ENCODE results near the gene PLCL1. TPM values are rescaled to one million over a fixed set of nuclear protein-coding genes. Genes with fewer than 3 reads are reported as not detected.
A peak's percentile ranks its signal among the peaks of the same experiment; 100 is the strongest.
"Not testable (repeated sequence)": the region's sequence is repeated elsewhere in the genome, so short reads cannot be mapped to it uniquely, and the experiment has no call there.

PLCL1 gene
- total and polyA plus RNA-seq, 2 donors (not counting 3 experiments of a cell fraction or from before 2014, with no cell fraction given), result 0.79 to 3.4 TPM

DNA sequence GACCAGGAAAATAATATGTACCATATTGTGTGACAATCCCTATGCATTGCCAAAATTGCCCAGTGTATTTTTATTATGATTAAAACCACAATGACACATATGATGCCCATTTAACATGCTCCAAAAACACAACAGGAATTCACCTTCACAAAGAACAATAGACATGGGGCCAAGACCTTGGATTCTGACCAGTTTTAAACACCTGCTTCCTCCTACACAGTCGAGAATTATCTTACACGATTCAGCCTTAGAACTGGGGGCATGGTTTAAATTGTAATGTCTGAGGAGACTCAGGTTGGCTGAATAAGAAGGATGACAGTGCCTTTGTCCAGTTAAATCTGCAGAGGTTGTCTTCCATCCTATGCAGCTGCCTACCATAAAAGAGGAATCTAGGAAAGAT is 212.7 kb downstream of the PLCL1 start:
- CTCF ChIA-PET, result no interaction called here
- DNase-seq (ENCODE audit: low read depth, low spot score), result peak; percentile 57
- Histone ChIP-seq H2AFZ (ENCODE audit: low read depth, low read length) (no peak overlapping the region), H3K79me2 (ENCODE audit: control insufficient read depth, insufficient read depth, low read length) (no peaks in the 10 kb centered on the region), H4K20me1 (replicated peaks; ENCODE audit: control insufficient read depth, extremely low read depth, insufficient read depth, low read length) (no peaks in the 10 kb centered on the region), H3K9me3 (replicated peaks; ENCODE audit: control insufficient read depth, insufficient read depth, low read length) (no peaks in the 10 kb centered on the region), H3K9me1 (replicated peaks; ENCODE audit: control insufficient read depth, extremely low read depth, insufficient read depth, low read length) (no peaks in the 10 kb centered on the region), H3K27me3 (ENCODE audit: control insufficient read depth in 2 of 2, insufficient read depth in 2 of 2, low read length in 2 of 2) (no peaks in the 10 kb centered on the region), H3K36me3 (ENCODE audit: control insufficient read depth in 2 of 2, extremely low read depth in 1 of 2, insufficient read depth in 2 of 2, low read length in 2 of 2) (no peaks in the 10 kb centered on the region), H3K4me3 (replicated peaks in 1 of 3; ENCODE audit: insufficient read depth in 1 of 3, low read depth in 1 of 3, low read length in 3 of 3) (no peak overlapping the region), H3K9ac (replicated peaks; ENCODE audit: extremely low read depth, insufficient read depth, low read length) (no peak overlapping the region), H3K4me2 (ENCODE audit: insufficient read depth, low read length) (no peak overlapping the region), H3K27ac (ENCODE audit: insufficient read depth, low read depth, low read length) (no peak overlapping the region), H3K4me1 (ENCODE audit: control insufficient read depth, extremely low read depth, insufficient read depth, low read length) (no peaks in the 10 kb centered on the region)
- intact Hi-C loops (cut with micrococcal nuclease), result no loop called here
- dilution Hi-C loops (cut with MboI; ENCODE audit: extremely low pct_ligation_motif_present, low sequenced_read_pairs), result no loop called here
- BruUV-seq (replicated peaks), result no TSS peak
- no peak for FAIRE-seq
- TF ChIP-seq, protein P1, sequence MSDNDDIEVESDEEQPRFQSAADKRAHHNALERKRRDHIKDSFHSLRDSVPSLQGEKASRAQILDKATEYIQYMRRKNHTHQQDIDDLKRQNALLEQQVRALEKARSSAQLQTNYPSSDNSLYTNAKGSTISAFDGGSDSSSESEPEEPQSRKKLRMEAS (IDR thresholded peaks at IDR 0.05; ENCODE audit: insufficient read depth, insufficient read length), result no peak
- TF ChIP-seq FOS (IDR thresholded peaks at IDR 0.05; ENCODE audit: borderline replicate concordance, insufficient read depth, low read length), result no peak
- TF ChIP-seq EZH2 (IDR thresholded peaks at IDR 0.05; ENCODE audit: borderline replicate concordance, low read depth, low read length, severe bottlenecking), result no peak
- POLR2A ChIA-PET, result no interaction called here

DNA sequence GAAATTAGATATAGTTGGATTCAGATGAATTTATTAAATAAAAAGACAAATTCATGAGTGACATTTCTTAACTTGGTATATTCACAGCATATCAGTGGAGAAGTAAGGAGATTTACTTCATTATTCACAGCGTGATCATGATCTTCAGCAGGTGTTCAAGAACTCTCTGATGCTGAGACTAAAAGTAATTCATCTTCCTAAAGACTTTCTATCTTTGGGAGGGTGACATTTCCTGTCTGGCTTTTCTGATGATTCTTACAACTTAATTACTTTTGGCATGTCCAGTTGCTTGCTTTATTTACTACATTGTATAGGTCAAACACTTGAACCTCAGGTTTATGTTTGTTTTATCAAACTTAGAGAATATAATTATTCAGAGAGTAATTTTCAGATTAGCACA is 224.6 kb downstream of the PLCL1 start:
- no peaks in the 10 kb centered on the region for H3K9me1 ChIP-seq (replicated peaks; ENCODE audit: control insufficient read depth, extremely low read depth, insufficient read depth, low read length)
- dilution Hi-C loops (cut with MboI; ENCODE audit: extremely low pct_ligation_motif_present, low sequenced_read_pairs), result no loop called here
- DNase-seq (ENCODE audit: low read depth, low spot score) (no peak), FAIRE-seq (no peak)
- H2AFZ ChIP-seq (ENCODE audit: low read depth, low read length), result no peak overlapping the region
- no peak overlapping the region for H3K27ac ChIP-seq (ENCODE audit: insufficient read depth, low read depth, low read length)
- no peak overlapping the region for H3K9ac ChIP-seq (replicated peaks; ENCODE audit: extremely low read depth, insufficient read depth, low read length)
- no peaks in the 10 kb centered on the region for H3K27me3 ChIP-seq (ENCODE audit: control insufficient read depth in 2 of 2, insufficient read depth in 2 of 2, low read length in 2 of 2)
- H3K9me3 ChIP-seq (replicated peaks; ENCODE audit: control insufficient read depth, insufficient read depth, low read length), result no peaks in the 10 kb centered on the region
- ChIA-PET CTCF (no interaction called here), POLR2A (no interaction called here)
- no TSS peak for BruUV-seq (replicated peaks)
- no peaks in the 10 kb centered on the region for H3K79me2 ChIP-seq (ENCODE audit: control insufficient read depth, insufficient read depth, low read length)
- intact Hi-C loops (cut with micrococcal nuclease), result no loop called here
- no peak overlapping the region for H3K4me2 ChIP-seq (ENCODE audit: insufficient read depth, low read length)
- H3K4me3 ChIP-seq (replicated peaks in 1 of 3; ENCODE audit: insufficient read depth in 1 of 3, low read depth in 1 of 3, low read length in 3 of 3), result no peak overlapping the region
- TF ChIP-seq POLR2AphosphoS5 (IDR thresholded peaks at IDR 0.05; ENCODE audit: insufficient read depth, low read depth, low read length), result no peak
- TF ChIP-seq EZH2 (IDR thresholded peaks at IDR 0.05; ENCODE audit: borderline replicate concordance, low read depth, low read length, severe bottlenecking), result no peak
- no peak for TF ChIP-seq JUN (IDR thresholded peaks at IDR 0.05; ENCODE audit: borderline replicate concordance, insufficient read depth, insufficient read length, low read depth)
- no peak for TF ChIP-seq MYC (IDR thresholded peaks at IDR 0.05; ENCODE audit: low read depth, low read length)
- no peak for TF ChIP-seq GATA2 (IDR thresholded peaks at IDR 0.05; ENCODE audit: insufficient read depth, insufficient read length, low read depth, low read length)
- TF ChIP-seq, protein P2, sequence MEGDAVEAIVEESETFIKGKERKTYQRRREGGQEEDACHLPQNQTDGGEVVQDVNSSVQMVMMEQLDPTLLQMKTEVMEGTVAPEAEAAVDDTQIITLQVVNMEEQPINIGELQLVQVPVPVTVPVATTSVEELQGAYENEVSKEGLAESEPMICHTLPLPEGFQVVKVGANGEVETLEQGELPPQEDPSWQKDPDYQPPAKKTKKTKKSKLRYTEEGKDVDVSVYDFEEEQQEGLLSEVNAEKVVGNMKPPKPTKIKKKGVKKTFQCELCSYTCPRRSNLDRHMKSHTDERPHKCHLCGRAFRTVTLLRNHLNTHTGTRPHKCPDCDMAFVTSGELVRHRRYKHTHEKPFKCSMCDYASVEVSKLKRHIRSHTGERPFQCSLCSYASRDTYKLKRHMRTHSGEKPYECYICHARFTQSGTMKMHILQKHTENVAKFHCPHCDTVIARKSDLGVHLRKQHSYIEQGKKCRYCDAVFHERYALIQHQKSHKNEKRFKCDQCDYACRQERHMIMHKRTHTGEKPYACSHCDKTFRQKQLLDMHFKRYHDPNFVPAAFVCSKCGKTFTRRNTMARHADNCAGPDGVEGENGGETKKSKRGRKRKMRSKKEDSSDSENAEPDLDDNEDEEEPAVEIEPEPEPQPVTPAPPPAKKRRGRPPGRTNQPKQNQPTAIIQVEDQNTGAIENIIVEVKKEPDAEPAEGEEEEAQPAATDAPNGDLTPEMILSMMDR (IDR thresholded peaks at IDR 0.05; ENCODE audit: extremely low read depth in 1 of 2, insufficient read depth in 1 of 2, low read depth in 1 of 2, low read length in 2 of 2), result no peak
- TF ChIP-seq, protein P1 (IDR thresholded peaks at IDR 0.05; ENCODE audit: insufficient read depth, insufficient read length), result no peak
- TF ChIP-seq POLR2A (IDR thresholded peaks at IDR 0.05; ENCODE audit: low read depth, low read length), result no peak
- TF ChIP-seq FOS (IDR thresholded peaks at IDR 0.05; ENCODE audit: borderline replicate concordance, insufficient read depth, low read length), result no peak
- H4K20me1 ChIP-seq (replicated peaks; ENCODE audit: control insufficient read depth, extremely low read depth, insufficient read depth, low read length), result no peaks in the 10 kb centered on the region
- H3K36me3 ChIP-seq (ENCODE audit: control insufficient read depth in 2 of 2, extremely low read depth in 1 of 2, insufficient read depth in 2 of 2, low read length in 2 of 2), result no peaks in the 10 kb centered on the region
- no peaks in the 10 kb centered on the region for H3K4me1 ChIP-seq (ENCODE audit: control insufficient read depth, extremely low read depth, insufficient read depth, low read length)

DNA sequence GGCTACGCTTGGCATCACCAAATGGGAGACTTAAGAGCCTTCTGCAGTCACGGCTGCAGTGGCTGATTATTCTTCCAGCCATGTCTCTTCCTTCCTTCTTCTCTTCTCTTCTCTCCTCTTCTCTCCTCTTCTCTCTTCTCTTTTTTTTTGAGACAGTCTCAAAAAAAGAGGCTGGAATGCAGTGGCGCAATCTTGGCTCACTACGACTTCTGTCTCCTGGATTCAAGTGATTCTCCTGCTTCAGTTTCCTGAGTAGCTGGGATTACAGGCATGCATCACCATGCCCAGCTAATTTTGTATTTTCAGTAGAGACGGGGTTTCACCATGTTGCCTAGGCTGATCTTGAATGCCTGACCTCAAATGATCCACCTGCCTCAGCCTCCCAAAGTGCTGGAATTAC is 225.2 kb downstream of the PLCL1 start:
- H3K36me3 ChIP-seq (ENCODE audit: control insufficient read depth in 2 of 2, extremely low read depth in 1 of 2, insufficient read depth in 2 of 2, low read length in 2 of 2); intact Hi-C loops (cut with micrococcal nuclease); CTCF ChIA-PET; H3K9me1 ChIP-seq (replicated peaks; ENCODE audit: control insufficient read depth, extremely low read depth, insufficient read depth, low read length); H3K79me2 ChIP-seq (ENCODE audit: control insufficient read depth, insufficient read depth, low read length); H3K4me3 ChIP-seq (replicated peaks in 1 of 3; ENCODE audit: insufficient read depth in 1 of 3, low read depth in 1 of 3, low read length in 3 of 3); H3K27me3 ChIP-seq (ENCODE audit: control insufficient read depth in 2 of 2, insufficient read depth in 2 of 2, low read length in 2 of 2); FAIRE-seq; H3K4me2 ChIP-seq (ENCODE audit: insufficient read depth, low read length); H3K9me3 ChIP-seq (replicated peaks; ENCODE audit: control insufficient read depth, insufficient read depth, low read length); H3K27ac ChIP-seq (ENCODE audit: insufficient read depth, low read depth, low read length); H4K20me1 ChIP-seq (replicated peaks; ENCODE audit: control insufficient read depth, extremely low read depth, insufficient read depth, low read length); H3K4me1 ChIP-seq (ENCODE audit: control insufficient read depth, extremely low read depth, insufficient read depth, low read length); dilution Hi-C loops (cut with MboI; ENCODE audit: extremely low pct_ligation_motif_present, low sequenced_read_pairs); H3K9ac ChIP-seq (replicated peaks; ENCODE audit: extremely low read depth, insufficient read depth, low read length); POLR2A ChIA-PET; BruUV-seq (replicated peaks); DNase-seq (ENCODE audit: low read depth, low spot score); H2AFZ ChIP-seq (ENCODE audit: low read depth, low read length): not testable (repeated sequence)
